GM19328 (cell line): ENCODE data around the gene HMGB4.

Experiments
- ATAC-seq: cut with Tn5 transposase; IDR thresholded peaks from one replicate; pipeline ENCODE4 v1.9.1; 2021; ENCODE audit warnings: mild to moderate bottlenecking, moderate library complexity; ENCODE audit not compliant: unreplicated experiment

The HMGB4 gene

DNA sequence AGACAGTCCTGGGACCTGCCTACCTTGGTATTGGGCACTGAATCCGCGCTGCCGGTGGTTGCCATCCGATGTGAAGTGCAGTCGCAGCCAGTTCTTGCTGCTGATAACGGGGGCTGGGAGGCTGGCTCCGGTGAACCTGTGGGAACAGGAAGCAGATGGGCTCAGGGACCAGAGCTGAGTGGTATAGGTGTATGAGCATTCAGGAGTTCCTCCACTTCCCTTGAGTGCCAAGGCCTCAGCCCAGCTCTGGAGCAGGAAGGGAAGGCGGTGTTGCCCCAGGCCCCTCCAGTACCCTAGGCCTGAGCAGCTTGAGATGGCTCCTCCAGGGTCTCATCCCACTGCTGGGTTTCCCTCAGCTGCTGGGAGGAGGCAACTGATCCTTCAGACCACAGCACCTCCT, 17.0 kb upstream of the HMGB4 start:
- ATAC-seq: no peak

DNA sequence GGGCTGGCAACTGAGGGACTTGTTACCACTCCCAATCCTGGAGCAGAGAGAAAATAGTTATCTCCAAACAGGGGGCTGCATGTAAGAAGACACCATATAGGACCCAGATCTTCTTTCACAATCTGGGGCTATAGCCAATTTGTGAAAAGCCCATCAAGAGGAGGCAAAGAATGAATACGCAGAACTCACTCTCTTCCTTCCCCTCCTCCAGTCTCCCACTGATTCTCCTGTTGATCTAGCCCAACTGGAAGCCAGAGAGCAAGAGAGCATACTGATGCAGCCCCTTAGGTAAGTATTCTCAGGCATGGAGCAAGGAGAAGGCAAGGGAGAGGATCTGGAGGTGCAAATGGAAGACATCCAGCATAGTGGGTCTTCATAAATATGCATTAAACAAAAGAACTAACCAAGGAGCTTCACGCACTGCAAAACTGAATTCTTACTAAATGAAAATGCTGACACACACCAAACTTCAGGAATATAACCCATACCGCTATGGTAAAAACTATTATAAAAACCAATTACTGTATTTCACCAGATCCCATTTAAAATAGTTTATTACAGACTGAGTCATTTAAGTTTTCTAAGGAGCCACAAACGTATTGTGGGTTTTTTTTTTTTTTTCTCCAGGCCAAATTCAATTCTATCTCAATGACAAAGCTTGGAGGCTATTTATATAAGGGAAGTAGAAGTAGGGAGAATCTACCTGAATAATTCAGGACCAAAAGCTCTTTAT, 15.5 kb upstream of the HMGB4 start:
- ATAC-seq: no peak

DNA sequence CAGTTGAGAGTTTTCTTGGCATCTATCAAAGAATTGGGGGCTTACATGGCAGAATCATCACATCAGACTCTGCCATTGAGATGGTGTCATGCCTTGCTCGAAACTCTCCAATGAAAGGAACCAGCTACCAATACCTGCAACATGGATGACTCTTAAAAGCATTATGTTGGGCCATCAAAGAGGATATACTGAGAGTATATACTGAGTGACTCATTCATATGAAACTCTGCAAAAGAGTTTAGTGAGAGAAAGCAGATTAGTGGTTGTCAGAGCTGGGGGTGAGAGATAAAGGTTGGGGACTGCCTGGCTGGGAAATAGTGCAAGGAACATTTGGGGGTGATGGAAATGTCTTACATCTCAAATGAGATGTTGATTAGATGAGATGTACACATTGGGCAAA, 14.7 kb upstream of the HMGB4 start:
- ATAC-seq: no peak

DNA sequence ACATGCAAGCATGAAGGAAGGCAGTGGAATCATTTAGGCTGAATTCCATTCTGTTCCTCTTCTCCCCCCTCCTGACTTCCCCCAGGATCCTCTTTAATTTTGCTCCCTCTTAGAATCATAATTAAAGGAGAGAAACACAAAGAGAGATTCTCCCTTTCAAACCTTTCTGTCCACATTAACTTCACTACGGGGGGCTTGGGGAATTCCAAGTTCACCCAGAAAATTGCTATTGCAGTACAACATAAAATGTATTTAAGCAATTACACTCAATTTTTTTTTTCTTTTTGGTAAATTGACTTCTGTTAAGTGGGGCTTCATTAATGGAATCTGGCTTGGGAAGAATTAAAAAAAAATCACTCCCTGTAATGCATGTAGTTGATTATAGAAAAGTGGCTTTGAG, 13.4 kb upstream of the HMGB4 start:
- ATAC-seq: no peak

- ATAC-seq: no peak
These were observed 11.2 kb upstream of the HMGB4 start for GRCh38 chr1:33852711-33853110.

DNA sequence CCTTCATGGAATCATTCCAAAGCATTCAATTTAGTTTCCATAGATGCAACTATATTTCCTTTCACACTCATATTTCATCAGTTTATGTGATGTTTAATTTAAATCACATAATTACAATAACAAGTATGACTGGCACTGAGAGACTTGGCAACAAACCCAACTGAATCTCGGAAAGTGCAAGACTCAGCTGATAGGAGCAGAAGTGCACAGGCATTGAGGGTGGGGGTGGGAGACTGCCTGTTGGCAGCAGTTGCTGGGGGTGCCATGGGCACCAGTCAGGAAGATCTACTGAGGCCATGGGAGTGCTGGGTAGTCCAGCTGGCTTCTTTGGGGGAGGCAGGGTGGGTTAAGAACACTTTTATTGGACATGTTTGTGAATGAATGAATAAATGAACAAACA, 10.4 kb upstream of the HMGB4 start:
- ATAC-seq: no peak

DNA sequence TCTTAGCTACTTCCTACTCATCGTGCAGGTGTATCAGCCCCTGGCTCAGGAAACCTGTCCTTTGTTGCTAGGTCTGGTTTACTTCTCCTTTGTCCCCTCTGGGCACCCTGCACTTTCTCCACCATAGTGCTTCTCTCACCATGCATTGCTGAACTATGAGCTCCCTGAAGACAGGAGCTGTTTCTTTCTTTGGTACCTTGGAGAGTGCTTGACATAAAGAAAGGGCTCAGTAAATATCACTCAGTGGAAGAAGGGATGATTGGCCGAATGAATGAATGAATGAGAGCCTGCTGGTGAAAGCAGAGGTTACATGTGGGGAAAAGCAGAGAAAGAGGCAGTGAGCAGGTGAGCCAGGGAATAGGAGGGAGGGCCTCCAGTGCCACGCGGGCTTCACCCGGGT, 9.8 kb upstream of the HMGB4 start:
- ATAC-seq: no peak

- no peak for ATAC-seq
These were observed 3.2 kb upstream of the HMGB4 start for GRCh38 chr1:33860671-33861070.

GRCh38 chr1:33864460-33865389, 846 bp downstream of the HMGB4 start:
- no peak for ATAC-seq

DNA sequence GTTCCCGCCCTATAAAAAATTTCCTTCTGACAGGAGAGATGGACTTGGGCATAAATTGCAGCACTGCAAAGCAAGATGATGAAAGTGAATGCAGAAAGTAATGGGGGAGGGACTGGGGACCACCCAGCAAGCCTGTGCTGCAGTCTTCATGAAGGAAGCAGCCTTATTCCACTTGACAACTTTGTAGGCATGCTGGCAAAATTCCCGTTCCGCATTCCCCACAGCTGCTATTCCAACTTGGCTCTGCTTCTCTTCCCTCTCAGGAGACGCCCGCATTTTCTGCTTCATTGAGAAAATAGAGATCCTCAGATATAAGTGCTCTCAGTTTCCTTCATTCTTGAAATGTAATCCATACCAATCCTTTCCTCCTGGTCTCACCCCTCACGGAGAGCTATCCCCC, 2.4 kb downstream of the HMGB4 start:
- no peak for ATAC-seq

GRCh38 chr1:33867684-33868083, 3.8 kb downstream of the HMGB4 start:
- no peak for ATAC-seq

GRCh38 chr1:33872275-33872674, 8.4 kb downstream of the HMGB4 start:
- ATAC-seq: no peak

DNA sequence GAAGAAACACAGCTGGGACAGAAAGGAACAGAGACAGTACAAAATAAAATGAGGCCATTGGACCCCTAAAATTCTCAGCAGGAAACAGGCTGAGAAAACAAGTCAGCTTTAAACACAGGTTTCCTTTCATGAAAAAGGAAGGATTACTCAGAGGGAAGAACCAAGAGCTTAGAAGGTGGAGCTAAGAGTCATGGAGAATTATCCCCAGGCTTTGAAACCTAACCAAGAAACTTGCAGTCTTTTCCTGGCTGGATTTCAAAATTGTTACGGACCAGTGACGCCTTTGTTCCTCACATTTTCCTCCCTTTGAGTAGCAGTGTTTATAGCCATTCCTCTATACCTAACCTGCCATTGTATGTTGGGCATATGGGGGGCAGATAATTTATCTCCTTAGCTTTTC, 8.8 kb downstream of the HMGB4 start:
- ATAC-seq: no peak

- no peak for ATAC-seq
These were observed 10.8 kb downstream of the HMGB4 start for GRCh38 chr1:33874636-33875035.

DNA sequence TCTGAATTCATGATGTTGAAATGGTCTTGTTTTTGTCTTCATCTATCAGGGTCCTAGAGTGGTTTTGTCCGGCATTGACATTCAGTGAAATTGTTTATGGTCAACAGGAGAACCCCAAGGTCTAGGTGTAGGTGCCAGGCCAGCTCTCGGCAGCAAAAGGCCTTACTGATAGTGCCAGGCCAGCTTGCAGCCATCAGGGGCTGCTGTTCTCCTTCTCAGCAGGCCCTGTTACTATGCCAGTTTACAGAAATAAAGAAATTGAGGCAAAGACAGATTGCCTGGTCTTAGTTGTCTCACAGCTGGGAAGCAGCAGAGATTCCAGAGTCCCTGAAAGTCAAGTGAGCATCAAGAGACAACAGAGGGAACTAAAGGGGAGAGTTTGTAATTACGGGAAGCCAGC, 12.0 kb downstream of the HMGB4 start:
- no peak for ATAC-seq

GRCh38 chr1:33876970-33877650, 13.2 kb downstream of the HMGB4 start:
- no peak for ATAC-seq

DNA sequence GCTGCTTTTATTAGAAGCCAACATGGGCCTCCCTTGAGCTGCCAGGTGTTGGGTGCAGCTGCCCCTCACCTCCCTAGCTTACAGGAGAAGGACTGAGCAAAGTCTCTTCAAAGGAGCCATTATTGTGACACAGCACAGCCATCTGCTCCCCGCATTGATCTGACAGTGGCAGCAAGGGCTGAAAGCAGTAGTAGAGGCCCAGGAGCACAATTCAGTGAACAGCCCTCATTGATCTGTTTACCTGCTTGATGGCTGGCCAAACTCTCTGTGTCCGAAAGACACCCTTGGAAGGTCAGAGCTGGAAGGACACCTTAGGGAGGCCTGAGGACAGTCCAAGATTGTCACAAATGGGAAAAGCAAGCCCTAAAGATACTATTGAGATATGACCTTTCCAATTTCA, 14.5 kb downstream of the HMGB4 start:
- ATAC-seq: no peak

GRCh38 chr1:33880305-33880704, 16.4 kb downstream of the HMGB4 start:
- no peak for ATAC-seq

DNA sequence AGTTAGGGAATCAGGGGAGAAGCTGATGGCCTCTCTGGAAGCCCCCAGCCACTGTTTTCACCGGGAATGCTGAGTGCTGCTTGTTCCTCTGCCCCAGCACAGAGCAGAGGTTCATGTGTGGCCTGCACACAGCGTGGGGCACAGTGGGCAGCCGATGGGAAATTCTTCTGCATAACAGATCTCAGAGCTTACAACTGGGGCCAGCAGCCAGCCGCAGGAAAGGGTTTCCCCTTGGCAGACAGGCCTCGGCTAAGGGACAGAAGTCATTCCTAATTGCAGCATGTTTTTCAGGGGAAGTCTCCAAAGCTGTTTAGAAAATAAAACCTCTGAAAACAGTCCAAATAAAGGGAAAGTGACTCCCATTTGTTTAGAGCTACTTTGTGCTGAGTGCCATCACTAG, 22.6 kb downstream of the HMGB4 start:
- ATAC-seq: no peak

- ATAC-seq: no peak
These were observed 29.4 kb downstream of the HMGB4 start for GRCh38 chr1:33893147-33893830.

- ATAC-seq: no peak
These were observed 31.5 kb downstream of the HMGB4 start for GRCh38 chr1:33895396-33895795.
